Heart left ventricle (tissue), 13 donors: ENCODE results near the gene PHTF1.

ENCODE experiments used
- POLR2A ChIP-seq, 2 donors: fragments of 450-650 bp; IDR thresholded peaks; one replicate each; pipeline ENCODE4 v1.6.1; 2017; ENCODE audit warnings: antibody characterized with exemption in 2 of 2, mild to moderate bottlenecking in 2 of 2, moderate library complexity in 2 of 2
- TF ChIP-seq, protein P1 (sequence below), 12 donors: fragments of 200-600 bp; sonication (generic) in 4 of 12; IDR thresholded peaks; one replicate each; pipeline versions ENCODE4 v1.5.0 to v1.8.0; 2018 to 2022; ENCODE audit warnings: antibody characterized with exemption in 12 of 12, mild to moderate bottlenecking in 5 of 12
- donor health status: ischemic (EF 13 %, LVEDD 7.1; RV severe dilation, severe dysfunction).
- donor health status: DM: no; HTN: yes; CAD: no.
- donor health status: DM: no; HTN: no; CAD: no.
- donor health status: ischemic (EF 25% LVEDD 6.9; RV normal size, moderate dysfunction).
- donor health status: ischemic (EF 25% LVEDD 5.7; RV mildly dilated, moderate dysfunction).
- donor health status: ischemic (EF 35%, LVEDD 5.7; RV mildly dilated, moderate dysfunction).
- donor health status: nonischemic (EF 11% LVEDD 7.7; RV severe dilation, severe dysfunction).
- donor health status: DM: yes; HTN: yes; CAD: no.
- donor health status: PGD.
- donor health status: ischemic (EF 29% LVEDD 5.4; RV normal size, mild dysfunction).
- donor health status: nonischemic (EF 23%, LVEDD 6.1; RV moderate dilation, normal function).

DNA sequence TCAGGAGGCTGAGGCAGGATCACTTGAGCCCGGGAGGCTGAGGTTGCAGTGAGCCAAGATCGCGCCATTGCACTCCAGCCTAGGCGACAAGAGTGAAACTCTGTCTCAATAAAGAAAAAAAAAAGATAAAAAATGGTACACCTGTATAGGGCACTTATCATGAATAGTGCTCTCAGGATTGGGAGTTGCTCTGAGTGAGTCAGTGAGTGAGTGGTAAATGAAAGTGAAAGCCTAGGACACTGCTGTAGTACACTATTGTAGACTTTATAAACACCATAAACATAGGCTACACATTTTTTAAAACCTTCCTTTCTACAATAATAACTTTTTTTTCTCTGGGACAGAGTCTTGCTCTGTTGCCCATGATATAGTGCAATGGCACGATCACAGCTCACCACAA lies 16.8 kb downstream of the PHTF1 start:
- TF ChIP-seq, protein P1, sequence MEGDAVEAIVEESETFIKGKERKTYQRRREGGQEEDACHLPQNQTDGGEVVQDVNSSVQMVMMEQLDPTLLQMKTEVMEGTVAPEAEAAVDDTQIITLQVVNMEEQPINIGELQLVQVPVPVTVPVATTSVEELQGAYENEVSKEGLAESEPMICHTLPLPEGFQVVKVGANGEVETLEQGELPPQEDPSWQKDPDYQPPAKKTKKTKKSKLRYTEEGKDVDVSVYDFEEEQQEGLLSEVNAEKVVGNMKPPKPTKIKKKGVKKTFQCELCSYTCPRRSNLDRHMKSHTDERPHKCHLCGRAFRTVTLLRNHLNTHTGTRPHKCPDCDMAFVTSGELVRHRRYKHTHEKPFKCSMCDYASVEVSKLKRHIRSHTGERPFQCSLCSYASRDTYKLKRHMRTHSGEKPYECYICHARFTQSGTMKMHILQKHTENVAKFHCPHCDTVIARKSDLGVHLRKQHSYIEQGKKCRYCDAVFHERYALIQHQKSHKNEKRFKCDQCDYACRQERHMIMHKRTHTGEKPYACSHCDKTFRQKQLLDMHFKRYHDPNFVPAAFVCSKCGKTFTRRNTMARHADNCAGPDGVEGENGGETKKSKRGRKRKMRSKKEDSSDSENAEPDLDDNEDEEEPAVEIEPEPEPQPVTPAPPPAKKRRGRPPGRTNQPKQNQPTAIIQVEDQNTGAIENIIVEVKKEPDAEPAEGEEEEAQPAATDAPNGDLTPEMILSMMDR (IDR thresholded peaks at IDR 0.05) = no peak
- TF ChIP-seq POLR2A (IDR thresholded peaks at IDR 0.05) = no peak
